Hindlimb muscle (tissue), 1 donor: ENCODE data around the gene CDH4. TPM values are rescaled to one million over a fixed set of nuclear protein-coding genes. Genes with fewer than 3 reads are reported as not detected.
"Not testable (repeated sequence)": the region's sequence is repeated elsewhere in the genome, so short reads cannot be mapped to it uniquely, and the experiment has no call there.

Experiments used
- DNase-seq: peaks from one replicate; pipeline ENCODE4 v3.0.0-alpha.2; 2013
- polyA plus RNA-seq: library from polyadenylated mRNA; unstranded; fragments of 120-200 nt; gene quantifications from one replicate; pipeline ENCODE4 v1.2.1, GENCODE V29; 2013; ENCODE audit not compliant: insufficient read length

Gene CDH4
- polyA plus RNA-seq, 1 donor, result 1.0 TPM

DNA sequence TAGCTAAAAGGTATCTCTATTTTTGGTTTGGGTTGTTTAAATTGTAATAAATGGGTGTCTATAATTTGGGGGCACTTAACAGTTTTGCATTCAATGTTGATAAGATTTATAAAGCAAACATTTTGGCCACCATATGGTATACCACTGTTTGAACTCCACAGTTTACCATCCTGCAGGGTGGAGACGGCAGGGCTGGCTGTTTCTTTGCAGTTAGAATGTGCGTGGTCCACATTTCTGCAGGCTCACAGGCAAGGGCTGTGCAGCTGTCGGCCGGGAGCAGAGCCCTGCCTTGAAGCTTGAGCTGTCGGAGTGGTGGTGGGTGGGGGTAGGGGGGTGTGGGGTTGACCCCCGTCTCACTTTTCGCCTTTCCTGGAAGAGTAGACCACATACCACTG, 135.9 kb downstream of the CDH4 start:
- no peak for DNase-seq

DNA sequence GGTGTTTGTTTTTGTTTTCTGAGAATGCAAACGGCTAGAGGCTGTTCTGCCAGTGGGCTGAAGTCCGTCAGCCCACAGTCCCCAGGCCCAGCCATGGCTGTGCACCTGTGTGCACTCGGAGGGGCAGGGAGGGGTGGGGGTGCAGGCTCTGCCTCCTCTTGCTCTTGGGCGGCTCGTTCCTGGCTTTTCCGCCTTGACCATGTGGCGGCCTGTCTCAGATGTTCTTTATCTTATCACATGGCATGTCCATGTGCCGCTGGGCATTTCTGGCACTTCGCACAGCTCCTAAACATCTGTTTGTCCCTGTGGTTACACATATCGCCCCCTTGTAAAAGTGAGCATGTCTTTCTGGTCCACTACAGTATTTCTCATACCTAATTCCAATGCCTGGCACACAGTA, 137.0 kb downstream of the CDH4 start:
- no peak for DNase-seq

DNA sequence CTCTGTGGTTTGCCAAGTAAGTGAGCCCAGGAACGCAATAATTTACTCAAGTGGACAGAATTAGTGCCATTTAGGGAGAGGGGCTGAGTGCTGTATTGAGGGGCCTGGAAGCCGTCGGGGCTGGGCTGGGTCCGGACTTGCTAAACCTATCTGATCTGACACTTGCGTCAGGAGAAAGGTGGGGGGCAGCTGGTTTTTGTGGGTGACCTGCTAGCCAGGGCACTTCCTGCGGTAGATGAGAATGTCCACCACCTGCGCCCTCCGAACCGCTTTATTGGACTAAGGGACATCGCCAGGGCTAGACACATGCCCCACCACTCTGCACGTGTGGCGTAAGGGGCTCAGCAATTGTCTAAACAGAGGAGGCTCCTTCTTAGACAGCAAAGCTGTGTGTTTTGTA, 139.1 kb downstream of the CDH4 start:
- DNase-seq, result no peak

DNA sequence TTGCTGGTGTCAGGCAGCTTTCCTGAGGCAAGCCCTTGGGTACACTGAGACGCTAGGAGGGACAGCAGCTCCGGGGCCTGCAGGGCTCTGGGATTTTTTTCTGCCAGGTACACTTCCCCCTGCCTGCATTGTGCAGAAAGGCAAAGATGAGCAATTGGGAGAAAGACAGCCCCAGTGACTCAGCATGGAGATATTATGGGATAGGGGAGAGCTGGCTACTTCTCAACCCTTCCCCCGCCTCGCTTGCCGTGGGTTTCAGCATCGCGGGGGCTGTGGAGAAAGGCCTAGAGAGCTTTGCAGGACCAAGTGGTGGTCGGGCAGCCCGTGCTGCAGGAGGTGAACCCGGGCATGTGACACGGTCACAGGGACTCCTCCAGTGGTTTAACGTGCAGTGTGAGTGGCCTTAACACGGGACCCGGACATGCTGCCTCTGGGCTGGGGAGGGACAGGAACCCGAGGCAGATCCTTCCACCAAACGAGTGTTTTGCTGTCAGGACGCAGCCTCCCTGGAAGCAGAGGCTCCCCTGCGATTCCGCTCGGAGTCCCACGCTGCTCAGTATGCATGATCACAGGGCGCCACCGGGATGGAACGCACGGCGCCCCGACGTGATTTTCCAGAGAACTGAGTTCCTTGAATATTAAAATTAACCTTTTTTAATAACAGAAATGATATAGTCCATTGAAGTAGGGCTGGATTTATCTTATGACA, 139.9 kb downstream of the CDH4 start:
- DNase-seq, result no peak

DNA sequence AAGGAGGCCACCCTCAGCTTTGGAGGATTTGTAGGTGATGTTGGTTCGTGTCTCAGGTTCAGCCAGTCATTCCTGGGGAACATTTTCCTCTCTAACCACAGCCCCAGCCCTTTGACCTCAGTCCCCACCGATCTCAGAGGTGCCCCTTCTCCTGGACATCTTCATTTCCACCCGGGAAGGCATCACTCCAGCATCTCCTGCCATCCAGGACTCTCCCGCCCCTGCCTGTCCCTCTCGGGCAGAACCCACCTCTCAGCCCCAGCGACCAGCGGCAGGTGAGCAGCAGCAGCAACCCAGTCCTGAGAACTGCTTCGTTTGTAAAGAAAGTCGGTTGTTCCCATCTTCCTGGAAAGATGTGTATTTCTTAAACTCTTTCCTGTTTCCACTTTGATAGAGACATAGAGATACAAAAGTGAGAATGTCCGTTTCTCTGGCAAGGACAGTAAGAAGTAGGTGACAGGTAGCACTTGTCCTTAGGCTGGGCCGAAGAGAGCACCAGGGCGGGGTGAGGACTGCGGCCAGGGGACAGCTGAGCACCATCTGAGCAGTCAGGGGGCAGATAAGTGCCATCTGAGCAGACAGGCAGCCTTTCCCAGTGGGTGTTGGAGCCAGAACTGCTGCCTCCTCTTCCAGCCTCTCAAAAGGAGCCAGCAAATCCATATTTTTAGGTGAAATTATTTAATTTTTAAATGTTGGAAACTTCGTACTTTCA, 142.2 kb downstream of the CDH4 start:
- no peak for DNase-seq

DNA sequence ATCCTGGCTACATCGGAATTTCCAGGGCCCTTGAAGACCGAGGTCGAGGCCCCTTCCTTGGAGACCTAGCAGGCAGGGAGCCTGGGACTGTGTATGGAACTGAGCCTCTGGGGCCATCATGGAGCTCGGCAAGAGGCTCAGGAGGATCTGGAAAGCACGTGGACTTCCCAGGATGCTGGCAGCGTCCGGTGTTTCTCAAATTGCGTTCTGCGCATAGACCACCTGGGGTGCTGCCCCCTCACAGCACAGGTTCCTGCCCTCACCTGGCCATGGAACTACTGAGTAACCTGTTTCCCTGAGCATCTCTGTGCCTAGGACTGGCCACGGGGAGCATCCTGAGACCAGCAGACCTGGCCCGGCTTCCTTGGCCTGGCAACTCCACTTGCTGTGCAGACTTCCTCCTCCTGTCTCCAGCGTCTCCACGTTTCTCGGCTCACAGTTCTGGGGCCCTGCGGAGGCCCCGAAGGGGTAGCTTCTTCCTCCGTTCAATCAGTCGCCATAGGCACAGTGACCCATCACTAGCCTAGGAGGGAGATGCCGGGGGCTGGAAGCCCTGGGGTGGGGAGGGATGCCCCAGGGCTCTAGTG, 144.3 kb downstream of the CDH4 start:
- DNase-seq, result no peak

DNA sequence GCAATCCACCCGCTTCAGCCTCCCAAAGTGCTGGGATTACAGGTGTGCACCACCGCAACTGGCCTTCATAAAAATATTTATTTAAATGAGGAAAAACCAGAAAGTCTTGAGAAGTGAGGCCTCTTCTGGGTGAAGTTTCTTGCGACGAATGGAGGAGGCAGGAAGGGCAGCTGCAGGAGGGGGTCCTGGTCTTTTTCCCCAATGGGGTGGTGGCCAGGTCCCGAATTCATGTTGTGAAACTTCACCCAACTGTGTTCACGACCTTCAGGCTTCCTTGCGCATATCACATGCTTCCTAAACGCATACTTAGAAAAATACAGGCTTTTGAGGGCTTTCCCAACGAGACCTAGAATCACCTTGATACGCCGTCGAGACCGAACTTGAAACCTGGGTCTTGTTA, 145.1 kb downstream of the CDH4 start:
- no peak for DNase-seq

DNA sequence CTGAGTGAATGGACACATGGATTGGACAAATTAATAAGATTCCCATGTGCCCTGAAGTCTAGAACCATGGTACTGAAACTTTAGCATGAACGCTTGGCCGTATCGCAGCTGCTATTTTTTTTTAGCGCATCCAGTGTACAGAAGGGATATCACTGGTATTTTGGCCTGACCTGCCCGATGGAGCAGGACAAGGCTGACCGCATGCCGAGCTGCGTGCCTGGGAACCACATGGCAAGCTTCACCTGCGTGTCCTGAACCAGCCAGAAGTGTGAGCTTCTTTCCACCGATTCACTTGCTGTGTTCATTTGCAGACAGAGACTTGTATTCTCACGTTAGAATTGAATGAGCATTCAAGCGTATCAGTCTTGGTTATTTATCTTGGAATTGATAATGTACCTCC, 145.7 kb downstream of the CDH4 start:
- no peak for DNase-seq

DNA sequence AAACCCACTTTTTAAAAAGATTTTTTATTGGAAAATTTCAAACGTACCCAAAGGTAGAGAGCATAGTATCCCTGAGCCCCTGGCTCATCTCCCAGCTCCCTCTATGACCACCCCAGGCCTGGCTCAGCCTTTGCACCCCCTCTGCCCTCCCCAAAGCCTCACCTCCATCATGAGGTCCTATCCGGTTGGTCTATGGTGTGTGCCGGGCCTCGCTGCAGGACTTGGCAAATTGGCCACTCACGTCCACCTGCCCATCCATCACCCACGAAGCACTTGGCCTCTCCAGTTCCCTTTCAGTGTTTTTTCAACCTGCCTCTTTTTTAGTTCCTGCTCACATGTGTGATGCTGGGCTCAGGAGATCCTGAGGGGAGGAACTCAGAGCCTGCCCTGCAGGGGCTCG, 147.4 kb downstream of the CDH4 start:
- DNase-seq, result no peak

DNA sequence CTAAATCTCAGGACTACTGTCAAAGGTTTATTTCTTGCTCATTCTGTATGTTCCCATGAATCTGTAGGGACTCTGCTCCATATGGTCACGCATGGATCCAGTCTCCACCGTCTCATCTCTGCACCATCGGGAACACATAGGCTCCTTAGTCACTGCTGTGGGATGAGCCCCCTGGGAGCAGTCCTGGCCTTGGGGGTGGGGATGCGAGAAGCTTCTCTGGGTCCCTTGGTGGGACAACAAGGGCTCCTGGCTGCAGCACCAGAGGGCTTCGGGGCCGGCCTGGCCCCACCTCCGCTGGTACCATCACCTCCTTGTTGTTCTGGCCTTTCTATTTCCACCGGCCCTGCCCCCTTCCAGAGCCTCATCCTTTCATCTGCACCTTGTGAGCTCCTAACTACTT, 148.4 kb downstream of the CDH4 start:
- no peak for DNase-seq

DNA sequence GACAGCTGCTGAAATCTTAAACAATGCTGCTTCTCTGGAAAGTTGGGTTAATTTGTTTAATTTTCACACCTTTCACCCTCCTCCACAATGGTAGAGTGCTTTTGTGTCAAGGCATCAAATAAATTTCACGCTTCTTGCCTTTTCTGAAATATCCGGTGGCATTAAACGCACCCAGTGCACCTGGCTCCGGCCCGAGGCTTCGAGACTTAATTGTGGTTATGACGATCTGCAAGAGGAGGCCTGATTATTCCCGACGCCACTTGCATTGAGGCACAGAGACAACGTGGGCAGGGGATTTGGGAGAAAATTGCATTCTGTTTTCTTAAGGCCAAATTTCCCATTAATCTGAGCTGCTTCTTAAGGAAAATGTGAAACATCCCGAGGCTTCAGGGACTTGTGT, 152.2 kb downstream of the CDH4 start:
- no peak for DNase-seq

DNA sequence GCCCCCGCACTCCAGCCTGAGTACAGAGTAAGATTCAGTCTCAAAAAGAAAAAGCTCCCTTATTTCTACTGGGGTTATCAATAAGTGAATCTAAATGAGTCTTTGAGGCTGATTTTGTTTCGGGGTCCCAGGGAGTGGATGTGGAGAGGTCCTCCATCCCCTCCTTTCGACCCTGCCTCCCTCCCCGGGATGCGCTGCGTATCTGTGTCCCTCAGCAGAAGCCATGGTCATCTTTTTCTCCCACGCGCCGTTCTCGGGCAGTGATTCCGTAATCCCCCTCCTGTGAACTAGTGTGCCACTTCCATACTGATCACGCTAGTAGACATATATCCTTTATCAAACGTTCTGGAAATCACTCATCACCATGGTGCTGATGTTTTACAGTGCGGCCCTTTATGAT, 152.9 kb downstream of the CDH4 start:
- DNase-seq, result no peak

DNA sequence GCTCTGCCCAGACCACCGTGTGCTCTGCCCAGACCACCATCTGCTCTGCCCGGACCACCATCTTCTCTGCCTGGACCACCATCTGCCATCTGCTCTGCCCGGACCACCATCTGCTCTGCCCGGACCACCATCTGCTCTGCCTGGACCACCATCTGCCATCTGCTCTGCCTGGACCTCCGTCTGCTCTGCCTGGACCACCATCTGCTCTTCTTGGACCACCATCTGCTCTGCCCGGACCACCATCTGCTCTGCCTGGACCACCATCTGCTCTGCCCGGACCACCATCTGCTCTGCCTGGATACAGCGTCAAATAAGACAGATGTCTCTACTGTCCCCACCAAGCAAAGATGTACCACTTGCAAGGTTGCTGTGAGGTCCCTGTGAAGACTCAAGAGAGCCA, 154.7 kb downstream of the CDH4 start:
- DNase-seq, result not testable (repeated sequence)

DNA sequence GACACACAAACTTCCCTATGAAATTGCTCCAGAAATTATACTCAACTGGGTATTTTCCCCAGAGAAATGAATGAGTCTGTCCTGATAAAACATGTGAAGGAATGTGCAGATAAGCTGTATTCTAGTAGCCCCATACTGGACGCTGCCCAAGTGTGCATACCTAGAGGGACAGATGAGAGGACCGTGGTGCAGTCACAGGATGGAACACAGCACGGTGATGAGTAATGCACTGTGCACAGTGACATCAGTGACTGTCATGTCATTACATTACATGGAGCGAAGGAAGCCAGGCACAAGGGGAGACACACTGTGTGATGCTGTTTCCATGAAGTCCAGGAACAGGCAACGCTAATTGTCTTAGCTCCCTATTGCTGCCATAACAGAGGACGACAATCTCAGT, 155.5 kb downstream of the CDH4 start:
- no peak for DNase-seq

DNA sequence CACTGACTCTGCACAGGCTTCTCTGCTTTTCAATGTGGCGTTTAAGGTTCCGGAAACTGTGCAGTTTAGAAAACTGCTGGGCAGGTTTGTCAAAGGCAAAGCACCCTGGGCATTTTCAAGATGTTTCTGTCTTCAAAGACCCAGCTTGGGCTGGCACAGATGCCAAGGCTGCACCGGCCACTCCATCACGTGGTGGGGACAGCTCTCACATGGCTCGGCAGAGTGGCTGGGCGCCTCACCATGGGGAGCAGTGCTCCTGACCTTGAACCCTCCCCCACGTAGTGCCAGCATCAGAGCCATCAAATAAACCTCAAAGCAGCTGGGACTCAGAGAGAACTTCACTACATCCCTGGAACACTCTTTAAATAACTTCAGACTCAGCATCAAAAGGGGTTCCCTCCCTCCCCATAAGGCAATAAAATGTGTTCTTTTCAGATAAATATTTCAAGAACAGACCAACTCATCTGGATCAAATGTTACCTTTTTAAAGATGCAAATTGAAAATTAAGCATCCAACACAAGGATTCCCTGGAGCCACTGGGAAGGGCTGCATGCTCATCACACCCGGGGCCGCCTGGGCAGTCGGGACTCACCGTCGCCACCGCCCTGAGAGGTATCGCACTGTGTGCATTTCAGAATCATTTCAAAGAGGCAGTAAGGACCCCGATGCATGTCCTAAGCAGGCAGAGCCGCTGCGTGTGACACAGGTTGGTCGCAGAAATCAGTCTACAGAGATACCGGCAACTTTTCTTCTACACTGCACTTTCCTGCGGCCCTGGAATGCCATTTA, 157.1 kb downstream of the CDH4 start:
- DNase-seq, result no peak

DNA sequence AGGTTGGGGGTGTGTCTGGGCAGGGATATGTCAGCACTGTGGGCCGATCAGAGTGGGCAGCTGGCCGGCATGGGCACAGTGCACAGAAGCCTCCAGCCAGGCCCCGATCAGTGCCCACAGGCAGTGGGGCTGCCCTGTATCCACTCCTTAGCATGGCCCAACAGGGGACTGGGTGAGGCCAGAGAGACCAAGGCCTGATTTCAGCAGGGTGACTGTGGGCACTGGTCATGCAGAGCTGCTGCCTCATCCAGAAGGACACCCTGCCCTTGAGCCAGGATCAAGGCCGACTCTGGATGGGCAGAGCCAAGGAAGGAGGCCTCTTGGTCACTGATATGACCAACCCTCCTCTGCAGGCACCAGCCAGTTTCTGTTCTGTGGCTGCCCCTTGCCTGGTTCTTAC, 159.7 kb downstream of the CDH4 start:
- no peak for DNase-seq

DNA sequence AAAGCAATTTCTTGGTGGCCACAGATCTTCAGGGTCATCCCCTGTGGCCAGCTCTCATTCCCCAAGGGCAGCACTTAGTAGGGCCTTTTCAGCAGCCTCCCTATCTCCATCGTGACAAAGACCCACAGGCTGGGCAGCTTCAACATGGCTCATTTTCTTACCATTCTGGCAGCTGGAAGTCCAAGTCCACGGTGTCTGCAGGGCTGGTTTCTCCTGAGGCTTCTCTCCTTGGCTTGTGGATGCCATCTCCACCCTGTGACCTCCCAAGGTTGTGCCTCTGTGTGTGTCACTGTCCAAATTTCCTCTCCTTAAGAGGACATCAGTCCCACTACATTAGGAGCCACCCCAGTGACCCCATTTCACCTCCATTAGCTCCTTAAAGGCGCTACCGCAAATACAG, 161.7 kb downstream of the CDH4 start:
- DNase-seq, result no peak

DNA sequence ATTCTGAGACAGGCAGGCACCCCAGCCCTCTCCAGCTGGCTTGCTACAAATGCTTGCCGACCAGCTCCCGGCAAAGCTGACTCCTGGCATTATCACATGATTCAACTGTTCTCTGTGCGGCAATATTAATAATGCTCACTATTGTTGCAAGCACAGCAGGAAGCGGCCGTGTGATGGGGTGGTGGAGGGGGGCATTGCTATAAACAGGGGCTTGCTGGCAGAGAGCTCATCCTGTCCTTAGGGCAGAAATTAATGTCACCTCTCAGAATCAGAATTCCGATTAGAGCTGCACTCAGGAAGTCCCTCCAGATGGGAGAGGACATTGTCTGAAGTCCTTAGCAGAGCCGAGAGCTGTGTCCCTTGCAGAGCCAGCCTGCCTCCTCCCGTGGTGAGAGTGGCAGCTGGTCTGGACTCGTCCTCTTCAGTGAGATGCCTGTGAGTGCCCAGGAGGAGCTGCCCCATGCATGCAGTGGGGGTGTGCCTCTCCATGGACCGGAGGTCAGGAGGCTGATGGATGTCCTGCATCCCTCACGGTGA, 162.5 kb downstream of the CDH4 start:
- DNase-seq, result no peak

DNA sequence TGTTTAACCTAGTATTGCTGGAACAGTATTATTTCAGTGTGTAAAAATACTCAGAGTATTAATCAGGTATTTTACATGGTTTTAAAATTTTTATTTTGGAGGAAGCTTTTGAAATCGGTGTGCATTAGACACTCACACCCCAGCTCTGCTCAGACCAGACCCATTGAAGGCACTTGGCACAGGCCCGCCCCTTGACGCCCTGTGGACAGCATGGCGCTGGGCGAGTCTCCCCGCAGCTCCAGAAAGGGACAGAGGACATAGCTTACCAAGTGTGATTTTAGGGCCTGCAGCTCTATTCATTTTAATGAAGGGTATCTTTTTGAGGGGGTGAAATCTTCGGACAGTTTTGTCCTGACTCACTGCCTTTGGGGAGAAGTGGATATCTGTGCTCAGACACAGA, 164.5 kb downstream of the CDH4 start:
- DNase-seq, result no peak

DNA sequence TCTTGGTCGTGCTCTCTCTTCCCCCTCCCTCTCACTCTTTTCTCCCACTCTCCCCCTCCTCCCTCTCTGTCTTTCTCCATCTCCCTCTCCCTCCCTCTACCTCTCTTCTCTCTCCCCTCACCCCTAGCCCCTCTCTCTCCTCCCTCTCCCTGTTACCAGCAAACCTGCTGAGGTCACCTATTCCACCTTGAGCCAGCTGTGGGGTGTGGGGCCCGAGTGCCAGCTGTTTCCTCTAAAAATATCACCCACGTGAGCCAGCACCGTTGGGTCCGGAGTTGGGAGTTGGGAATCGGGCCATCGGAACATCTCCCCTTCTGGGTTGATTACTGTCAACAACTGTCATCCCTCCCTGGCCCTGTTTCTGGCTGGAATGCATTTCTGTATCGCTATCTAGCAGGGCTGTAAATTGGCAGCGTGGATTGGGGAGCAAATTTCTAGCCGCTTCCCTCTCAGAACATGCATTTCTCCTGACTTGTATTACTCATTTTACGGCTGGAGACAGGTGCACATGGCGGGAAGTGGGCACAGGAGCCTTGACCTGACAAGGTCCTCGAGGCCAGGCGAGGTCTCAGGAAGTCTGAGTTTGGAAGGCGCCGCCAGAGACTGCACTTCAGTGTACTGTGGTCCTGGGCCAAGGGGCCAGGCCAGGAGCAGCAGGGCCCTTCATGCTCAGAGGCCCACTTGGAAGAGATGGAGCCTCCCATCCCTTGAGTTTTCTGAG, 165.3 kb downstream of the CDH4 start:
- DNase-seq, result no peak

DNA sequence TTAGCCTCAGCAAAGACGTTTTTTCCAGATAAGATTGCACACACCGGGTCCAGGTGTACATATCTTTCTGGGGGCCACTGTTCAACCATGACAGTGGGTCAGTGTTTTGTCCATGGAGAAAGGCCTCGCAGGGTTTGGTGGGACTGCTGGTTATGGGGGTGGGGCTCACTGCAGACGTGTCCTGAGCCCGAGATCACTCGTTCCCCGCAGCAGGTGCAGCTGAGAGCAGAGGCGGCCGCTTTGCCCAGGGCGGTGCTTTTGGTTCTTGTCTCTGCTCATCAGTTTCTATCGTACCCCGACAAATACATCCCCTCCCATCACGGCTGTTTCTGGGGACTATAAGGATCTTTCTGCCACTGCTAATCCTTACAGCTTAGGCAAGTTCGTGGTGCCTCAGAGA, 166.9 kb downstream of the CDH4 start:
- DNase-seq, result no peak

DNA sequence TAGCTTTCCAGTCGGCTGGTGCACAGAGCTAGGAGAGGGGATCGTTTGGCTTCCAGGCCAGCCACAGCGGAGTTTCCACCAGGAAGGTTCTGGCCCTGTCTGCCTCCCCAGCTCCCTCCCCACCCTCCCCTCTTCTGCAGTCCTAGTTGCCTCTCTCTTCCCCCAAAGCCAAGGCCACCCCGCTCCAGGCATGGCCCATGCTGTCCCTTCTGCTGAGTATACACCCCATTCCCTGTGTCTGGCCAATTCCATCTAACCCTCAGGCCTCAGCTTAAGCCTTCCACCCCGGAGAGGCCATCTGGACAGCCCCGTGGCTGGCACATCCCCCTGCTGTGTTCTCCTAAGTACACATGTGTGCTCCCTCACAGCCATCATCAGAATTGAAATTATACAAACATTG, 167.4 kb downstream of the CDH4 start:
- DNase-seq, result no peak
